GM18508 (cell line): ENCODE data around the gene GNA12.
A peak's percentile ranks its signal among the peaks of the same experiment; 100 is the strongest.

Experiments used
- ATAC-seq: cut with Tn5 transposase; IDR thresholded peaks from one replicate; pipeline ENCODE4 v1.9.1; 2021; ENCODE audit warnings: moderate number of reproducible peaks; ENCODE audit not compliant: insufficient read depth, unreplicated experiment

The GNA12 gene

DNA sequence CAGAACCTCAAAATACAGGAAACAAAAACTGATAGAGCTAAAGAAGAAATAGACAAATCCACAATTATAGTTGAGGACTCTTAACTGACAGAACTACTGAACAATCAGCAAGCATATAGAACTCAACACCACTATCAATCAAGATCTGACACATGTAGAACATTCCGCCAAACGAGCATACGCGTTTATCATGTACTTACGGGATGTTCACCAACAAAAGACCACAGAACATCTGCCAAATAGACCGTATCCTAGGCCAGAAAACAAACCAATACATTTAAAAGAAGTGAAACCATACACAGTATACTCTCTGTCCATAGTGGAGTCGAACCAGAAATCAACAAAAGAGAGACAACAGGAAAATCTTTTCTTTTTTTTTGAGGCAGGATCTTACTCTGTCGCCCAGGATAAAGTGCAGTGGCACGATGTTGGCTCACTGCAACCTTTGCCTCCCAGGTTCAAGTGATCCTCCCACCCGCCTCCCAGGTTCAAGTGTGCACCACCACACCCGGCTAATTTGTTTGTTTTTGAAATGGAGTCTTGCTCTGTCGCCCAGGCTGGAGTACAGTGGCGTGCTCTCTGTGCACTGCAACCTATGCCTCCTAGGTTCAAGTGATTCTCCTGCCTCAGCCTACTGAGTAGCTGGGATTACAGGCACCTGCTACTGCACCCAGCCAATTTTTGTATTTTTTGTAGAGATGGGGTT, 5.1 kb downstream of the GNA12 start:
- ATAC-seq, result no peak

DNA sequence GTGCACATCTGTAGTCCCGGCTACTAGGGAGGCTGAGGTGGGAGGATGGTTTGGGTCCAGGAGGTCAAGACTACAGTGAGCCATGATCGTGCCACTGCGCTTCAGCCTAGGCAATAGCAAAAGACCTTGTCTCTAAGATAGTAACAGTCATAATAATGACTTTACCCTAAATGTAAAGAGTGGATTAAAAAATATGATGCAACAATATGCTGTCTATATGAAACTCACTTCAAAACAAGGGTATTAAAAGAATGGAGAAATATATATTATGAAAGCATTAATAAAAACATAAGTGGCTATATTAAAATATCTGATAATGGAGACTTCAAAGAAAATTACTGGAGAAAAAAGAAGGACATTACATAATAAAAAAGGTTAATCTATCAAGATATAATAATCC, 5.7 kb downstream of the GNA12 start:
- ATAC-seq, result no peak

- no peak for ATAC-seq
Measured at GRCh38 chr7:2837496-2837895, 6.6 kb downstream of the GNA12 start.

DNA sequence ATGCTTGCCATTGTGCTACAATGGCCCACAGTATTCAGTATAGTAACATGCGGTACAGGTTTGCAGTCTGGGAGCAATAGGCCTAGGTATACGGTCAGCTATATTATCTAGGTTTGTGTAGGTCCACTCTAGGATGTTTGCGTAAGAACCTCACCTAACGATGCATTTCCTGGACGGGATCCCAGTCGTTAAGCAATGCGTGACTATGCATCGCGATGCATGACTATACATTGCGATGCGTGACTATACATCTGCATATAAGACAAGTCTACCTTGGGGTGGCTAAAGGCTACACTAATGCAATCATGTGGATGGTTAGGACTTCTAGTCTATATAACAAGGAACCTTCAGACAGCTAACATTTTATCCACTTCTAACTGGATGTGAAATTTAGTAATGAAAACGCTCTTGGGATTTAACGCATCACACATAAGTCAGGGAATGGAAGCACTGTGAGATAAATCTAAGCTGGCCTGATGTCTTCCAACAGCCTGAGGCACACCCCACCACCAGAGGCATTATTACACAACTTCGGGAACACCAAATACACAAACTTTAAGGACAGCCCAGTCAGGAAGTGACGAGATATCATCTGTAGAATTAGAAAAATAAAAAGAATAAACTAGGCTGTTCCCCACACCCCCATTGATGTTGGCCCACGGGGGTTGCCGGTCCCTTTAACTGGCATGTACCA, 9.2 kb downstream of the GNA12 start:
- no peak for ATAC-seq

DNA sequence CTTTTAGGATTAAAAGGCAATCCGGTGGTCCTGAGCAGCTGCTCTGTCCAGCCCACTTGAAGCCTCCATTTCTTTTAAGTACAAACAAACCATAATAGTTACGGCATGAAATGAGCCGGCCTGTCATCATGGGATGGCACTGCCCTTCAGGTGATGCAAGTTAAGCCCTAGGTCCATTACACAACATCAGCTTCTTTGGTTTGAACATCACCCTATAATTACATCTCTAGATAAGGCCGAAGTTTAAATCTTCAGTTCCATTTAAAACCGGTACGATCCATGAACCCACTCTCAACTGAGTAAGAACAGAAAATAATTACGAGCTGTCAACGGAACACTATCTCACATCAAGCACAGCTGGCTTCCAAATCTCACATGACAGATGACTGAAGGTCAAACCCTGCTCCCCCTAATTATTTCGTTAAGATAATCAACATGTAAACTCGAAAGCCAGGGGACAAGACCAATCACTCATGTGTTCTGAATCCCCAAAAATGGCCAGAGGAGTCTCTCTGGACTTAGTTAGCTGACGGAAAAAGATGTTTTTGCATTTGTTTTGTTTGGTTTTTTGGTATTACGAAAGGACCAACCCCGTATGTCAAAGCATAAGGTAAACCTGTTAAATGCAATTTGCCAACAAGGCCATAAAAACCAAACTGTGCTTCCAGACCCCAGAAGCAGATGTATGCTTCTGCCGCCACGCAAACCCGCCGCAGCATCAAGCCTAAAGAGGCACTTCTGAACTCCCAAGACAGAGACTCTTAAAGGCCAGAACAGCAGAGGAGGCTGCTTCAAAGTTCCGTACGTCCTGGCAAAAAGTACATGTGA, 10.8 kb downstream of the GNA12 start:
- ATAC-seq, result no peak

- no peak for ATAC-seq
Measured at GRCh38 chr7:2832461-2832860, 11.6 kb downstream of the GNA12 start.

GRCh38 chr7:2830609-2831376, 13.3 kb downstream of the GNA12 start:
- no peak for ATAC-seq

- ATAC-seq, result no peak
Measured at GRCh38 chr7:2829040-2829439, 15.1 kb downstream of the GNA12 start.

GRCh38 chr7:2826771-2827170, 17.3 kb downstream of the GNA12 start:
- ATAC-seq, result no peak

DNA sequence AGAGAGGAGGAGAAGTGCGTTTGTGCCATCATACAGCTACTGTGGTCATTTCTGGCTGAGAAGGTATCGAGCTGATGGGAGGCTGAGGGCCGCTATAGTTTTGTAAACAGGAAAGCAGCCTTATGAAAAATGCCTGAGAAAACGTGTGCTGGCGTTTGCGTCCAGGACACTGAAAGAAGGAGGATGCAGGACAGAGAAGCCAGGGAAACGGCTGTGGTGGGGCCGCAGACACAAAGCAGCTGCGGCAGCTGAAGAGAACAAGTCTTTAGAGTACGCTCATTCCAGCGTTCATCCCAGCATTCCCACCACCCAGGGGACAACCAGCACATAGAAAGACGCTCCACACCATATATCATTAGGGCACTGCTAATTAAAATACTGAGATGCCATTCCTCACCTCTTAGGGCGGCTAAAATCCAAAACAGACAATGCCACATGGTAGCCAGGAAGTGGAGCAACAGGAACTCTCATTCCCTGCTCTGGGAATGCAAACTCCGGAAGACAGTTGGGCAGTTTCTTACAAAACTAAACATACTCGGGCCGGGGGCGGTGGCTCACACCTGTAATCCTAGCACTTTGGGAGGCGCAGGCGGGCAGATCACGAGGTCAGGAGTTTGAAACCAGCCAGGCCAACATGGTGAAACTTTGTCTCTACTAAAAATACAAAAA, 18.4 kb downstream of the GNA12 start:
- no peak for ATAC-seq

DNA sequence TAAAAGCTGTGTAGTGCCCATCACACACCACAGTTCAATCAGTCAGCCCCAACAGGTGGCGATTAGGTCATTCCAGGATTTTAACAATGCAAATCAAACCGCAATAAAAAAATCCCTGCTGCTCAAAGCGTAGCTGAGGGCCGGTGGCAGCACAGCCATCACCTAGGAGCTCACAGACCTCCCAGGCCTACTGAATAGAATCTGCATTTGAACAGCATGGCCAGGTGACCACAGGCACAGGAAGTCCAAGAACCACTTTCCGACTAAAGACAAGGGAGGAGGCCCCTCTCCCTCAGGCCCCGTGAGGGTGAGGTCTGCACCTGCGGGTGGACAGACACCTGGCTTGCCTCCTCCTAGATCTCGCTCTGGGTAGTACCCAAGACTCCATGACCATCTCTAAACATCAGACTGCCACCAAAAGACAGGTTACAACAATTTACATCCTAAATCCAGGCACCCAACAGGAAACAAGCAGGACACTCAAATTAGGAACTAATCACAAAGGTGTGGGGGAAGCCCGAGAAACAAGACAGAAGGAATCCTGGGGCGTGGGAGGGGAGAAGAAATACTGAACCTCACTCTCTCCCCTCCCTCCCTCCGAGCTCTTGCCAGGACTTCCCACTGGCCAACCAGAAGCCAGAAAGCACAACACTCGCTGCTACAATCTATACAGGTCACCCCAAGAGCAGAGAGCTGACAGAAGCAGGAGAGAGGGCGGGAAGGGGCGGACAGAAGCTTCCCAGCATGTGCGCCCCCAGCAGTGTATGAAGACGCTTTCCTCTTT, 19.2 kb downstream of the GNA12 start:
- ATAC-seq, result peak; percentile 45

- no peak for ATAC-seq
Measured at GRCh38 chr7:2824026-2824677, 20.0 kb downstream of the GNA12 start.

- no peak for ATAC-seq
Measured at GRCh38 chr7:2823130-2823529, 21.0 kb downstream of the GNA12 start.

GRCh38 chr7:2821842-2822507, 22.1 kb downstream of the GNA12 start:
- no peak for ATAC-seq

DNA sequence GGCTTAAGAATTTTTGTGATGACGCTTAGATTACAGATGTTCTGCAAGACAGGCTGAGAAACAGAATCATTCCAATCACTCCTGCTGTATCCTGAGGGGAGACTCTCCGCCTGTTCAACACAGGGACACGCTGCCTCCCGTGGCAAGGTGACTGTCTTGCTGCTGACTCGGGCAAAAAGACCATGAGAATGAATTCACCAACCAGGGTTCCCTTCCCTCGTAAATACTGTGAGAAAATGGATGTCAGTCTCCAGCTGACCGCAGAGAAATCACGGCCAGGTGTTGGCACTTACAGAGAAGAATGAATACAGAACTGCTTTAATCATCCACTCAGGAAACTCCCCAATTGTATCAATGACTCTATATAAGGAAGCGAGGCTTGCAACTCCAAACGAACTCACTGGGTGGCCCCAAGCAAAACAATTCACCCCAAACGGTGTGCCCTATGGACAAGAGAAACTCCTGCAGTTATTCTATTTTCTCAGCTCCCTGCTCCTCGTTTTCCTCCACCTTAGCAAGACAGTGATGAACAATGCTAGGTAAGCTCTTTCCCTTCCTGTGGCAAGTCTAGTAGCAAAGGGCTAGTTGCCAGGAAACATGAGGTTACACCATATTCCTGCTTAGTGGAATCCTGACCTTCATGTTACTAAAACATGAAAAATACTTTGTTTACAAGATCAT, 22.8 kb downstream of the GNA12 start:
- peak; percentile 46 for ATAC-seq

DNA sequence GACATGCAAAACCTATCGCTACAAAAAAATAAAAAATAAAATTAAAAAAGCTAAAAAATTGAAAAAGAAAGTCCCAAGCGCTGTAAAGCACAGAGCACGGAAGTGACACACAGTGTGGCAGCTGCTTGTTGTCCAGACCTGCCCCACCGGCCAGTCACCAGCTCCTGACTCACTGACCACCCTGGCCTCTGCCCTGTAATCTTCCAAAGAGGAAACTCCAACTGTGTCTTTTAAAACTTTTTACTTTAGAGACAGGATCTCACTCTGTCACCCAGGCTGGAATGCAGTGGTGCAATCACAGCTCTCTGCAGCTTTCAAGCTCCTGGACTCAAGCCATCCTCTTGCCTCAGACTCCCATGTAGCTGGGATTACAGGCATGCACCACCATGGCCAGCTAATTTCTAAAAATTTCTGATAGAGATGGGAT, 23.6 kb downstream of the GNA12 start:
- ATAC-seq, result no peak

DNA sequence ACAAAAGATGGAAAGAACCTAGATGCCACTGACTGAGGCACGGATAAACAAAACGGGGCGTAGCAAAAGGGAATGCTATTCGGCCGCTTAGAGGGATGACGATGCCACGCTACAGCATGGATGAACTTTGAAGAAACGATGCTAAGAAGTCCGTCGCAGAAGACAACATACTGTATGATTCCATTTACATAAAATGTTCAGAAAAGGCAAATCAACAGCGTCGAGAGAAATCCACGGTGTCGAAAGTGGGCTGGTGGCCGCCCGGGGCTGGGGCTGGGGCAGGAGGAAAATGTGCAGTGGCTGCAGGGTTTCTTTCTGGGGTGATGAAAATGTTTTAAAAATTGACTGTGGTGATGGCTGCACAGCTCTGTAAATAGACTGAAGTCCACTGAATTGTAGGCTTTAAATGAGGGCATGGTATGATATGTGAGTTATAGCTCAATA, 24.1 kb downstream of the GNA12 start:
- ATAC-seq, result no peak
